ENCODE results near the gene WFS1.

- no peak for TF ChIP-seq CTCF (IDR thresholded peaks at IDR 0.05)
- no peak for TF ChIP-seq POLR2AphosphoS5 (IDR thresholded peaks at IDR 0.05)
Observed at GRCh38 chr4:6324461-6324998, 54.9 kb downstream of the WFS1 start.

Measured in esophagus muscularis mucosa (tissue), 3 donors.